GM18951 (cell line): ENCODE measurements around the gene GATAD1.
"Not testable (repeated sequence)": the region's sequence is repeated elsewhere in the genome, so short reads cannot be mapped to it uniquely, and the experiment has no call there.

ENCODE experiments used
- POLR2A ChIP-seq: IDR thresholded peaks from 4 replicates; pipeline ENCODE4 v1.6.1; 2011; ENCODE audit warnings: mild to moderate bottlenecking; ENCODE audit not compliant: insufficient read length, insufficient read depth; ENCODE audit errors: extremely low read depth
- in situ Hi-C: fragments of 300-500 bp; cut with MboI; formaldehyde crosslinking; loops from one replicate; pipeline ENCODE4 v1.12.0; 2022; ENCODE audit warnings: low sequenced_read_pairs, mixed read lengths, inconsistent platforms; ENCODE audit not compliant: unreplicated experiment

GATAD1 gene

GRCh38 chr7:92451645-92452044 lies 4.4 kb downstream of the GATAD1 start:
- TF ChIP-seq POLR2A, result no peak
- in situ Hi-C loops, result no loop called here

- in situ Hi-C loops, result no loop called here
- TF ChIP-seq POLR2A, result no peak
Measured at GRCh38 chr7:92456236-92456635, 9.0 kb downstream of the GATAD1 start.

GRCh38 chr7:92460109-92460508 lies 12.8 kb downstream of the GATAD1 start:
- no peak for TF ChIP-seq POLR2A
- in situ Hi-C loops, result no loop called here

GRCh38 chr7:92460510-92460909 lies 13.2 kb downstream of the GATAD1 start:
- in situ Hi-C loops, result no loop called here
- no peak for TF ChIP-seq POLR2A

- no peak for TF ChIP-seq POLR2A
- in situ Hi-C loops, result no loop called here
Measured at GRCh38 chr7:92461027-92462003, 14.0 kb downstream of the GATAD1 start.

GRCh38 chr7:92462560-92462959 lies 15.3 kb downstream of the GATAD1 start:
- in situ Hi-C loops, result no loop called here
- TF ChIP-seq POLR2A, result no peak

GRCh38 chr7:92464515-92464914 lies 17.2 kb downstream of the GATAD1 start:
- in situ Hi-C loops, result no loop called here
- TF ChIP-seq POLR2A, result no peak

- in situ Hi-C loops, result no loop called here
- no peak for TF ChIP-seq POLR2A
Measured at GRCh38 chr7:92466682-92467081, 19.4 kb downstream of the GATAD1 start.

- in situ Hi-C loops, result not testable (repeated sequence)
Measured at GRCh38 chr7:92468589-92468988, 21.3 kb downstream of the GATAD1 start.

GRCh38 chr7:92473989-92474388 lies 26.7 kb downstream of the GATAD1 start:
- in situ Hi-C loops, result not testable (repeated sequence)

- in situ Hi-C loops, result not testable (repeated sequence)
Measured at GRCh38 chr7:92475261-92475770, 28.0 kb downstream of the GATAD1 start.

- in situ Hi-C loops, result not testable (repeated sequence)
Measured at GRCh38 chr7:92475851-92476590, 28.7 kb downstream of the GATAD1 start.

GRCh38 chr7:92477681-92478080 lies 30.4 kb downstream of the GATAD1 start, which contains the start of gene ERVW-1:
Gene ERVW-1, minus strand, starts transcription at chr7:92477946. Its CDS starts 7,565 bp downstream, at chr7:92470381.
- in situ Hi-C loops, result not testable (repeated sequence)

GRCh38 chr7:92478095-92478494 lies 30.8 kb downstream of the GATAD1 start:
- no peak for TF ChIP-seq POLR2A
- in situ Hi-C loops, result no loop called here

- in situ Hi-C loops, result no loop called here
- no peak for TF ChIP-seq POLR2A
Measured at GRCh38 chr7:92478711-92479110, 31.4 kb downstream of the GATAD1 start.

- in situ Hi-C loops, result not testable (repeated sequence)
Measured at GRCh38 chr7:92479146-92479545, 31.9 kb downstream of the GATAD1 start.

GRCh38 chr7:92483624-92484023 lies 36.3 kb downstream of the GATAD1 start:
- in situ Hi-C loops, result not testable (repeated sequence)

GRCh38 chr7:92484226-92484625 lies 36.9 kb downstream of the GATAD1 start:
- in situ Hi-C loops, result not testable (repeated sequence)
